ENCODE data around the gene FHDC1.

Gene FHDC1

GRCh38 chr4:153014460-153014859 lies 78.3 kb downstream of the FHDC1 start:
- no peak for DNase-seq

GRCh38 chr4:153016592-153016991 lies 80.5 kb downstream of the FHDC1 start:
- no peak for DNase-seq

- no peak for DNase-seq
Measured at GRCh38 chr4:153018031-153018430, 81.9 kb downstream of the FHDC1 start.

- DNase-seq, result no peak
Measured at GRCh38 chr4:153018684-153019083, 82.6 kb downstream of the FHDC1 start.

GRCh38 chr4:153019906-153020305 lies 83.8 kb downstream of the FHDC1 start:
- no peak for DNase-seq

- no peak for DNase-seq
Measured at GRCh38 chr4:153020457-153020856, 84.3 kb downstream of the FHDC1 start.

- DNase-seq, result no peak
Measured at GRCh38 chr4:153021276-153021675, 85.2 kb downstream of the FHDC1 start.

- DNase-seq, result no peak
Measured at GRCh38 chr4:153022241-153022715, 86.2 kb downstream of the FHDC1 start.

- no peak for DNase-seq
Measured at GRCh38 chr4:153023139-153023538, 87.0 kb downstream of the FHDC1 start.

- no peak for DNase-seq
Measured at GRCh38 chr4:153023692-153024394, 87.7 kb downstream of the FHDC1 start.

GRCh38 chr4:153024466-153024865 lies 88.3 kb downstream of the FHDC1 start:
- DNase-seq, result no peak

- DNase-seq, result no peak
Measured at GRCh38 chr4:153025406-153025805, 89.3 kb downstream of the FHDC1 start.

- no peak for DNase-seq
Measured at GRCh38 chr4:153026591-153027346, 90.6 kb downstream of the FHDC1 start.

GRCh38 chr4:153027866-153028265 lies 91.7 kb downstream of the FHDC1 start:
- no peak for DNase-seq

- no peak for DNase-seq
Measured at GRCh38 chr4:153028535-153028934, 92.4 kb downstream of the FHDC1 start.

All from activated CD4-positive, alpha-beta T cell treated with anti-CD3 and anti-CD28 coated beads, Interleukin-10, Interleukin-2, amounts not matched to agents 100 ng/mL and 50 ng/mL, durations not matched to agents 16 hours and 8 hours (primary cell).